ENCODE results near the gene ASCL5.

The ASCL5 gene

DNA sequence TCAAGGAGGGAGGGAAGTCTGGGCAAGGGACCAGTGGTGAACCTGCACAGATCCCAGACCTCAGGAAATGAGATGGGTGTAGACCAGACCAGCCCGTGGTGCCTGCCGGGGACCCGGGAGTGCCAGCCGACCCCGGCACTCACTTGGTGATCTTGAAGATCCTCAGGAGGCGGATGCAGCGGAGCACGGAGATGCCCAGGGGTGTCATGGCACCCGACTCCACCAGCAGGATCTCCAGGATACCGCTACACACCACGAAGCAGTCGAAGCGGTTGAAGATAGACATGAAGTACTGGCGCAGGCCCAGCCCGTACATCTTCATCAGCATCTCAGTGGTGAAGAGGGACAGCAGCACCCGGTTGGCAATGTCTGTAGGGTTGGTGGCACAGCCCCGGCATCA lies 49.2 kb downstream of the ASCL5 start:
- DNase-seq, result no peak

DNA sequence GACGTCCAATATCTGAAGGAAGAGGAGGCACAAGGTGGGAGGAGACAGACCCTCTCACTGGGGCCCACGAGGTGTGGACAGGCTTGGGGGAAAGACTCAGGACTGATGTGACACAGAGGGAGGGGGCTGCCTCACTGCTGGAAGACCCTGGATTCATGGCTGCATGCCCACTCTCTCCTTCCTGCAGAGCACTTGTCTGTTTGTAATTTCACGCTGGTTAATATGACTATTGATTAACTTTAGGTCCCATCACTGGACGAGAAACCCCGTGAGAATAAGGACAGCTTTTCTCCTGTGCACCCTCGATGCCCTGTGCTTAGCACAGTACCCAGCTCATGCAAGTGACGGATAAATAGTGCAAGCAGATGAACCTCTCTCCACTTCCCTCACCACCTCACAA lies 49.9 kb downstream of the ASCL5 start:
- no peak for DNase-seq

DNA sequence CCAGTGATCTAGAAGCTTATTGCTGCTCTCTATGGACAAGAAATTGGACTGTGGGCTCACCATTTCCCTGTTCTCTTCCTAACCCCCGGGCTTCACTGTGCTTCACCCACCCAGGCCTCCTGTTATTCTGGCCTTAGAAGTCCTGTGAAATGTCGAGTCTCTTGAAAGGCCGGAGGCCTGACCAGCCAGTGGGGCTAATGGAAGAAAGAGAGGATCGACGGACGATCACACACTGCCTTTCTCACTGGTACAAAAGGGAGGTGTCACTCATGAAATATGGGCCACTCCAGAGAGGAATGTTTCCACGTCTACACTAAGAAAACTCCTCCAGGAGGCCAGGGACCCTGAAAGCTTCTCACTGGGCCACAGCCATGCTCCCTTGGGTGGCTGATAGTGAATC lies 50.9 kb downstream of the ASCL5 start:
- no peak for DNase-seq

DNA sequence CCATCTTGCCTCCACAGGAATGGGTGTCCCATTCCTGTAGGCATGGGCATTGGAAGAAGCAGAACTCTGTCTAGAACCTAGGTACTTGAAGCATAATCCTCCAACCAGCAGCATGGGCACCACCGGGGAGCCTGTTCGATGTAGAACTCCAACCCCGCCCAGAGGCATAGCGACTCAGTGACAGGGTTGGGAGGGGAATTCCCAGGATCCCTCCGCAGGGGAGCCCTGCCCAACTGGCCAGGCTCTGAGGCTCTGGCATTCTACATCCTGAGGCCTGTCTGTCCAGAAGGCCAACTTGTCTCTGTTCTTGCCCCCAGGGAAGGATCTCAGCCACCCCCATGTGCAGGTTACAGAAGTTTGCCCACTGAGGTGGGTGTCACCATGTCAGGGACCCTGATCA lies 53.0 kb downstream of the ASCL5 start:
- no peak for DNase-seq

DNA sequence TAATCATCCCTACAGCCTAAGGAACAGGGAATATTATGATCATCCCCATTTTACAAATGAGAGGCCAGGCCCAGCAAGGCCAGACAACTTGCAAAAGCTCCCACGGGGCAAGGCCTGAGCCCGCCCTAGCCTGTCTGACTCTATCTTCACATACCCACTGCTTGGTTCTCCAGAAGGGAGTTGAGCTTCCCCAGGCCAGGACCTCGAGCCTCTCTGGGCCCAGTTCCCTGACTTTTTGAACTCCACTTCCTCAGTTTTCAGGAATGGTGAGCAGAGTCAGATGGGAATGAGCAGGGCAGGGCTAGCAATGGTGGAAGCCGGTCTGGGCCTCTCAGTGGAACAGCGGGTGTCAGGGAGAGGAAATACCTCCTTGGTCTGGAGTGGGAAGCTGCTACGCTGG lies 54.1 kb downstream of the ASCL5 start:
- no peak for DNase-seq

DNA sequence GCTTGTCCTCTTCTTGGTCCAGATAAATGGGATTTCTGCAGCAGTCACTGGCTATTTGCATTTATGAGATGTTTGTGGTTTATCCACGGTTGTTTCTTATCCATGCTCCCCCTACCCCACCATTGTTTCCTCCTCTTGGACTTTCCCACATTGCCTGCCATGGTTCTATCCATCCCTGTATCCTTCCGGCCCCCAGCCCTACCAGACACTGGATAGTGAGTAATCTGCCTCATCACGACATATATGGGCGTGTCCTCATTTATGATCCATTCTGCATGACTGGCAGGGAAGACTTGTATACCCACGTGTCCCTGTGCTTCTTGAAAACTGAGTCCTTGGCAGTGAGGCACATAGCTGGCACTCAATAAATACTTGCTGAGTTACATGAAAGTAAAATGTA lies 54.8 kb downstream of the ASCL5 start:
- no peak for DNase-seq

DNA sequence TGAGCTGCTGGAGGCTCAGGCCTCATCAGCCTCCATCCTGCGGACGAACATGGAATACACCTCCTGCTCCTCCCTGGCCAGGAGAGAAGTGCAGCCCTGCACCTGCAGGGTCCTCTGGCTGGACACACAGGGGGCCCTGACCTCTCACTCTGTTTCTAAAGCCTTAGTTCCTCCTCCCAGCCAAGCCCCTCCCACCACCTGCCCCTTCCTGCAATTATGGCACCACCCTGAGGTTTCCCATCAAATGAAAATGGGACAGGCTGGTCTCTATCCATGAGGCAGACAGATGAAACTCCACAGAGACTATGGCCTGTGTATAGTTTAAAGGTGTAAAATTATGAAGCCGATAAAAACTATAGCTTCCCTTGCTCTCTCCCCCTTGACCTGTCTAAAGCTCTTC lies 57.3 kb downstream of the ASCL5 start:
- DNase-seq, result no peak

DNA sequence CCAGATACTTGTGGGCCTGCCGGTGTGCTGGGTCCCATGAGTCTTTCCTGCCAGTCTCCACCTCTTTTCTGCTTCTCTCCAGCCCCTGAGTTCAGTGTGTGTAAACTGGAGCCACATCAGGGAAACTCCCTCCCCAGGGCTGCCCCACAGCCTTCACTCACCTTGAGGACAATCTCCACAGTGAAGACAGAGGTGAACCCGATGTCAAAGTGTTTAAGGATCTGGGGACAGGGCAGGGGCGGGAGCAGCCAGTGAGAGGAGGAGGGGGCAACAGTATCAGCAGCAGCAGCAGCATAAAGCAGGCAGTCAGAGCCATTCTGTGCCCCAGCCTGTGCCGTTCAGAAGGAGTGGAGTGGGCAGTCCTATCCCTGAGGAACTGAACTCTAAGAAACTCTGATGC lies 58.0 kb downstream of the ASCL5 start:
- DNase-seq, result no peak

DNA sequence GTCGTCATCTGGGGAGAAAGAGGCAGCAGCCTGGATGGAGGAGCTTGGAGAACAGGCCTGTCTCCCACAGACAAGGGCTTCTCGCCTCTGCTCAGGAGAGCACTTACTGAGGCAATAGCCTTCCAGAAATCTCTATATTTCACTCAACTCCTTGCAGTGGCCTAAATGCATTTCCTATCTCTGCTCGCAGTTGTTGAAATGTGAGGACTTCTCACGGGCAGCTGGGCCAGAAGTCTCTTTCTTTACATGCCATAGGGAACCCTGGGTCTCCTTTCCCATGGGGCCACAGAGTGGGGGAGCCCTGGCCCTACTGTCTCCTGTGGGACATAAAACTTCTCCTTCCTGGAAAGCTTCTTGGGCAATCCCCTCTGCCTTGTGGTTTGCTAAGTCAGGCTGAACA lies 60.0 kb downstream of the ASCL5 start:
- no peak for DNase-seq

DNA sequence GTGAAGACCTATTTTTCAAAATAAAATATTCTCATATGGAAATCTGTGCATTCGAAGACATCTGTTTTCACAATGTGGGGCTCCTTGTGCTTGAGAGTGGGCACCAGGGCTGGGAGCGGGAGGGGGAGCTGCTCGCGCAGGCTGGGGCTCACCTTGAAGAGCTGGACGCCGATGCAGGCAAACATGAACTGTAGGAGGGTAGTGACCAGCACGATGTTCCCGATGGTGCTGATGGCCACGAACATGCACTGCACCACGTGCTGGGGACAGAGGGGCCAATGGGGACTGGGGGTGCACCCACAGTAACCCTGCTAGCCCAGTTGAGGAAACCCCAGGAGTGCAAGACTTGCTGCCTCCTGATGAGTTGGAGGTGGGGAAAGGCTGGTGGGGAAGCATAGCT lies 61.3 kb downstream of the ASCL5 start:
- DNase-seq, result no peak

DNA sequence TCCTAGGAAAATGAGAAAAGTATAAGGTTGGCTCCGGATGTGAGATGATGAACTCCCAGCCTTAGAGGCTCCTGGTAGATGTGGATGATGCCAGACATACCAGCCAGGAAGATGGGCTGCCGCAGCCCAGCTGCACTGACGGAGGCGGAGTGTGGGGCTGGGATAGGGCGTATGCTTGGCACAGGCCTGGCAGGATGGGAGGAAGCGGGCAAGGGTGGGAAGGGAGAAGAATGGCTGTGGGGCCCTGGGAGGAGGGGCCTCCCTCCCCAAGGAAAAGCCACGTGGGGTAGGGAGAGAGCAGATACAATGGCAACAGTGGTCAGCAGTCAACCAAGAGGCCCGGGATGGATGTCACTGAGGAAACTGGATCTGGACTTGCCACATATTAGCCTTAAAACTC lies 62.2 kb downstream of the ASCL5 start:
- DNase-seq, result no peak
